Keratinocyte (primary cell): ENCODE measurements around the gene DCHS2. TPM values are rescaled to one million over a fixed set of nuclear protein-coding genes. Genes with fewer than 3 reads are reported as not detected.

Source experiments
- DNase-seq: peaks from one replicate; pipeline ENCODE4 v3.0.0-alpha.2; 2011; ENCODE audit warnings: low read depth, missing footprints, low spot score
- FAIRE-seq: peaks from 2 replicates; lab custom pipeline; 2011; peaks lifted over from hg19 to GRCh38; lab: Jason Lieb, UNC
- H2AFZ ChIP-seq: 2 replicates; pipeline ENCODE4 v1.6.0; 2012; ENCODE audit warnings: low read length, control low read depth, inconsistent platforms; ENCODE audit not compliant: control insufficient read depth
- H3K27ac ChIP-seq: 2 replicates; pipeline ENCODE4 v1.5.1; 2011; ENCODE audit warnings: low read length; ENCODE audit not compliant: control insufficient read depth, insufficient read depth
- H3K27me3 ChIP-seq: 3 replicates; pipeline ENCODE4 v1.6.0; 2011; ENCODE audit warnings: low read length; ENCODE audit not compliant: control insufficient read depth, insufficient read depth; ENCODE audit errors: extremely low read depth
- H3K36me3 ChIP-seq, 2 experiments: 2 replicates in 1 of 2; 3 replicates in 1 of 2; pipeline ENCODE4 v1.5.1; 2011; ENCODE audit warnings: low read length in 2 of 2, mild to moderate bottlenecking in 1 of 2; ENCODE audit not compliant: control insufficient read depth in 2 of 2, insufficient read depth in 2 of 2; ENCODE audit errors: extremely low read depth in 1 of 2
- H3K4me1 ChIP-seq: 3 replicates; pipeline ENCODE4 v1.5.1; 2011; ENCODE audit warnings: low read length; ENCODE audit not compliant: control insufficient read depth, insufficient read depth; ENCODE audit errors: extremely low read depth
- H3K4me2 ChIP-seq: 3 replicates; pipeline ENCODE4 v1.6.0; 2011; ENCODE audit warnings: low read depth, low read length; ENCODE audit not compliant: control insufficient read depth, insufficient read depth; ENCODE audit errors: extremely low read depth
- H3K4me3 ChIP-seq, 3 experiments: fragments of 200-600 bp in 1 of 3; sonication (generic) in 1 of 3; 2 replicates in 2 of 3; 3 replicates in 1 of 3; pipeline ENCODE4 v1.5.1; 2011 to 2016; ENCODE audit warnings: low read length in 3 of 3, mild to moderate bottlenecking in 3 of 3, control low read depth in 2 of 3, inconsistent platforms in 1 of 3, low read depth in 1 of 3, mixed read lengths in 1 of 3, mixed run types in 1 of 3, moderate library complexity in 1 of 3; ENCODE audit not compliant: control insufficient read depth in 2 of 3, insufficient read depth in 2 of 3; ENCODE audit errors: extremely low read depth in 1 of 3
- H3K79me2 ChIP-seq: 2 replicates; pipeline ENCODE4 v1.6.0; 2012; ENCODE audit warnings: low read length; ENCODE audit not compliant: control insufficient read depth, insufficient read depth
- H3K9ac ChIP-seq: 3 replicates; pipeline ENCODE4 v1.6.0; 2011; ENCODE audit warnings: low read length; ENCODE audit not compliant: control insufficient read depth, insufficient read depth; ENCODE audit errors: extremely low read depth
- H3K9me1 ChIP-seq: 3 replicates; pipeline ENCODE4 v1.6.0; 2011; ENCODE audit warnings: low read length; ENCODE audit not compliant: control insufficient read depth, insufficient read depth; ENCODE audit errors: extremely low read depth
- H3K9me3 ChIP-seq: 2 replicates; pipeline ENCODE4 v1.5.1; 2012; ENCODE audit warnings: low read depth, low read length; ENCODE audit not compliant: control insufficient read depth
- H4K20me1 ChIP-seq: 3 replicates; pipeline ENCODE4 v1.6.0; 2011; ENCODE audit warnings: low read length; ENCODE audit not compliant: control insufficient read depth, insufficient read depth; ENCODE audit errors: extremely low read depth
- CTCF ChIP-seq, 3 experiments: IDR thresholded peaks in 1 of 3; conservative IDR thresholded peaks in 1 of 3; optimal IDR thresholded peaks in 1 of 3; 2 replicates in 2 of 3; 3 replicates in 1 of 3; pipeline versions ENCODE3 to v1.5.1; 2011; ENCODE audit warnings: low read length in 3 of 3, mild to moderate bottlenecking in 3 of 3, moderate library complexity in 2 of 3, control low read depth in 1 of 3, inconsistent platforms in 1 of 3; ENCODE audit not compliant: insufficient read depth in 2 of 3; ENCODE audit errors: extremely low read depth in 1 of 3
- EZH2 ChIP-seq: IDR thresholded peaks from one replicate; pipeline ENCODE4 v1.6.1; 2012; ENCODE audit warnings: inconsistent platforms, mild to moderate bottlenecking, low read length, moderate library complexity
- dilution Hi-C: fragments of 300-500 bp; cut with MboI; formaldehyde crosslinking; loops from one replicate; pipeline ENCODE4 v1.7.0; 2020; ENCODE audit warnings: low sequenced_read_pairs; ENCODE audit not compliant: extremely low pct_ligation_motif_present
- polyA plus RNA-seq, 5 experiments: library from polyadenylated mRNA; depleted of rRNA in 3 of 5; stranded (reverse) in 3 of 5; stranded (forward) in 1 of 5; unstranded in 1 of 5; fragments of >200 nt; gene quantifications; 1 replicate in 1 of 5; 2 replicates in 3 of 5; 3 replicates in 1 of 5; pipeline versions ENCODE4 v1.2.1 to v1.2.3, GENCODE V29; 2011 to 2012; ENCODE audit warnings: missing spikeins in 2 of 5, low read depth in 1 of 5, low replicate concordance in 1 of 5

Gene DCHS2
- polyA plus RNA-seq, 1 donor (not counting 4 experiments of a cell fraction or from before 2014, with no cell fraction given): 0.01 TPM

- Histone ChIP-seq H3K36me3 (no peaks in the 10 kb centered on the region), H3K27me3 (no peaks in the 10 kb centered on the region), H4K20me1 (no peaks in the 10 kb centered on the region), H3K9ac (no peak overlapping the region), H3K4me2 (no peak overlapping the region), H3K9me1 (no peaks in the 10 kb centered on the region), H3K4me3 (no peak overlapping the region), H3K27ac (no peak overlapping the region), H3K79me2 (no peaks in the 10 kb centered on the region), H3K9me3 (no peaks in the 10 kb centered on the region), H2AFZ (no peak overlapping the region), H3K4me1 (no peaks in the 10 kb centered on the region)
- FAIRE-seq: no peak
- DNase-seq: no peak
- dilution Hi-C loops: no loop called here
- no peak for TF ChIP-seq CTCF (optimal IDR thresholded peaks at IDR 0.05 in 1 of 3, IDR thresholded peaks at IDR 0.05 in 1 of 3, conservative IDR thresholded peaks at IDR 0.05 in 1 of 3; ENCODE audit: extremely low read depth in 1 of 3, insufficient read depth in 2 of 3, low read length in 3 of 3)
- TF ChIP-seq EZH2: no peak
Measured at GRCh38 chr4:154457471-154457870, 34.1 kb downstream of the DCHS2 start.

GRCh38 chr4:154456889-154457288 is 34.7 kb downstream of the DCHS2 start:
- DNase-seq (no peak), FAIRE-seq (no peak)
- no peaks in the 10 kb centered on the region for H3K36me3 ChIP-seq
- H3K27me3 ChIP-seq: no peaks in the 10 kb centered on the region
- no peaks in the 10 kb centered on the region for H3K9me3 ChIP-seq
- no peaks in the 10 kb centered on the region for H3K4me1 ChIP-seq
- TF ChIP-seq CTCF (optimal IDR thresholded peaks at IDR 0.05 in 1 of 3, IDR thresholded peaks at IDR 0.05 in 1 of 3, conservative IDR thresholded peaks at IDR 0.05 in 1 of 3; ENCODE audit: extremely low read depth in 1 of 3, insufficient read depth in 2 of 3, low read length in 3 of 3) (no peak), EZH2 (no peak)
- dilution Hi-C loops: no loop called here
- H4K20me1 ChIP-seq: no peaks in the 10 kb centered on the region
- H3K79me2 ChIP-seq: no peaks in the 10 kb centered on the region
- no peak overlapping the region for H3K27ac ChIP-seq
- H3K4me2 ChIP-seq: no peak overlapping the region
- no peaks in the 10 kb centered on the region for H3K9me1 ChIP-seq
- H2AFZ ChIP-seq: no peak overlapping the region
- no peak overlapping the region for H3K4me3 ChIP-seq
- H3K9ac ChIP-seq: no peak overlapping the region
